Panc1 (cell line): Measurements from ENCODE around the gene OGFRL1. TPM values are rescaled to one million over a fixed set of nuclear protein-coding genes. Genes with fewer than 3 reads are reported as not detected.

Source experiments
- ATAC-seq: fragments of 200-7000 bp; cut with Tn5 transposase; 2 replicates; pipeline ENCODE4 v1.9.1; 2020; ENCODE audit warnings: mild to moderate bottlenecking, moderate library complexity
- BruUV-seq: library from RNA; stranded (reverse); fragments of 400-500 nt; replicated peaks from 2 replicates; lab custom pipeline; 2021; lab: Mats Ljungman, UMichigan
- CTCF ChIA-PET: fragments of 300-600 bp; sonication (Branson Sonifier 250); formaldehyde crosslinking; loops from one replicate; lab custom pipeline; 2022; ENCODE audit warnings: antibody characterized with exemption; lab: Charles Lee
- POLR2A ChIA-PET: fragments of 300-600 bp; sonication (Branson Sonifier 250); formaldehyde crosslinking; loops from one replicate; lab custom pipeline; 2022; ENCODE audit warnings: antibody characterized with exemption; lab: Charles Lee
- DNase-seq: peaks from one replicate; pipeline ENCODE4 v3.0.0-alpha.2; 2010; ENCODE audit warnings: low read depth, low spot score
- H3K27ac ChIP-seq: 2 replicates; pipeline ENCODE4 v1.5.1; 2011; ENCODE audit warnings: mild to moderate bottlenecking, low read length, inconsistent platforms
- H3K27me3 ChIP-seq: fragments of 200-500 bp; sonication (Bioruptor generic); 2 replicates; pipeline ENCODE4 v1.6.0; 2014; ENCODE audit warnings: low read length, inconsistent platforms; ENCODE audit not compliant: control insufficient read depth, insufficient read depth
- H3K36me3 ChIP-seq: fragments of 200-500 bp; sonication (Bioruptor generic); 2 replicates; pipeline ENCODE4 v1.5.1; 2014; ENCODE audit warnings: inconsistent platforms, mild to moderate bottlenecking, low read length, moderate library complexity; ENCODE audit not compliant: control insufficient read depth, insufficient read depth
- H3K4me1 ChIP-seq: 2 replicates; pipeline ENCODE4 v1.5.1; 2011; ENCODE audit warnings: inconsistent platforms, mild to moderate bottlenecking, low read length, moderate library complexity; ENCODE audit not compliant: control insufficient read depth, insufficient read depth
- H3K4me3 ChIP-seq, 2 experiments: 2 replicates each; pipeline ENCODE4 v1.5.1; 2011 to 2012; ENCODE audit warnings: low read depth in 2 of 2, low read length in 2 of 2, mild to moderate bottlenecking in 2 of 2, inconsistent platforms in 1 of 2, moderate library complexity in 1 of 2
- H3K9me3 ChIP-seq: fragments of 200-500 bp; sonication (Bioruptor generic); 2 replicates; pipeline ENCODE4 v1.5.1; 2014; ENCODE audit warnings: low read depth, mild to moderate bottlenecking, inconsistent platforms, low read length, moderate library complexity; ENCODE audit not compliant: control insufficient read depth, insufficient read depth
- POLR2AphosphoS5 ChIP-seq: IDR thresholded peaks from 2 replicates; pipeline ENCODE4 v1.6.1; 2012; ENCODE audit warnings: mild to moderate bottlenecking, low read depth, low read length, moderate library complexity
- SIN3A ChIP-seq: IDR thresholded peaks from 2 replicates; pipeline ENCODE4 v1.6.1; 2012; ENCODE audit warnings: low read depth, mild to moderate bottlenecking, low read length, moderate library complexity, borderline replicate concordance; ENCODE audit not compliant: insufficient read depth
- TCF7L2 ChIP-seq: IDR thresholded peaks from 2 replicates; pipeline ENCODE4 v1.6.1; 2011; ENCODE audit warnings: mild to moderate bottlenecking, low read depth, low read length, inconsistent platforms
- in situ Hi-C: cut with HindIII; loops from 2 replicates; pipeline ENCODE4 v1.10.0; 2016; ENCODE audit warnings: low sequenced_read_pairs, low pct_unique_long_range_greater_than_20kb
- intact Hi-C: fragments of 100-400 bp; cut with micrococcal nuclease; formaldehyde crosslinking; loops from one replicate; pipeline ENCODE4 v1.10.0; 2022; ENCODE audit not compliant: unreplicated experiment
- total RNA-seq: library from RNA; stranded (reverse); gene quantifications from one replicate; pipeline ENCODE4 v1.2.1, GENCODE V29; 2021; ENCODE audit not compliant: unreplicated experiment
- TF ChIP-seq, protein P1 (sequence below), 2 experiments: IDR thresholded peaks; 2 replicates each; pipeline ENCODE4 v1.6.1; 2011 to 2012; ENCODE audit warnings: low read depth in 2 of 2, control low read depth in 1 of 2, low read length in 1 of 2, mild to moderate bottlenecking in 1 of 2, moderate library complexity in 1 of 2; ENCODE audit not compliant: insufficient read depth in 1 of 2
- TF ChIP-seq, protein P2 (sequence below): fragments of 450-650 bp; IDR thresholded peaks from 2 replicates; pipeline ENCODE4 v1.5.1; 2017; ENCODE audit warnings: mild to moderate bottlenecking

Gene OGFRL1
- total RNA-seq, 1 experiment from 2014 or later: 17.2 TPM

DNA sequence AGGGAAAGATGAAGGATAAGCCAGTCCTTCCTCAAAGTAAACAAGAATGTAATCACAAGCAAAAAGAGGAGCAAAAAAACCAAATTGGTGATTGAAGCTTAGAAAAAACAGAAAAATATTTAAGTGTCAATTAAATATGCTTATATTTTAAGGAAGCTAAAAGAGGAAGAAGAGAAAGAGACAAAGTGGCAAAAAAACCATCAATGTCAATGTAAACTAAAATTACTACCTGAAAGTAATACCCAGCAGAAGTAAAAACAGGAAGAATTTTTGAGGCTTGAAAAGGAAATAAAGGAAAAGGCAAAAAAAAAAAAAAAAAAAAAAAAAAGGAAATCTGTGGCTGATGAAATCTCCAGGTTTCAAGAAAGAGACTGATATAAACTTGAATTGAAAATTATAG is 36.2 kb upstream of the OGFRL1 start:
- H3K27ac ChIP-seq: no peak overlapping the region

DNA sequence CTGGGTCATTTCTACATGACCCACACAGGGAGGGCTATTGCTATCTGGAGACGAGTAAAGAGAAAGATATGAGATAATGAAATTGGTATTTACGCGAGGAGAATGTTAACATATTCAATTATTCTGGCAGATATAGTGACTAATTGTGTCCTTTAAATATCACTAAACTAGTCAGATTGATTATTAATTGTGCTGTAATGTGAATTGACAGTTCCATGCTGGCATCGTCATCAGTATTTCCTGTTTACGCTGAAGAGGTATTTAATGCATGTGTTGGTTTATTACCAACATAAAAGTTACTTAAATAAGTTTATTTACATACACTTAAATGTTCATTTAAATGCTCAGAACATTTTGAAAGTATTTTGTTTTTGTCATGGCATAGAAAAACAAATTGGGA is 35.7 kb upstream of the OGFRL1 start:
- BruUV-seq: no TSS peak
- CTCF ChIA-PET: no interaction called here
- POLR2A ChIA-PET: no interaction called here
- Histone ChIP-seq H3K27me3 (no peaks in the 10 kb centered on the region; the same call in 1 of the 2 replicates), H3K4me1 (no peaks in the 10 kb centered on the region), H3K9me3 (no peaks in the 10 kb centered on the region), H3K36me3 (no peaks in the 10 kb centered on the region), H3K4me3 (no peak overlapping the region), H3K27ac (no peak overlapping the region)
- DNase-seq: no peak
- in situ Hi-C loops: no loop called here
- ATAC-seq: no peak
- intact Hi-C loops: no loop called here
- TF ChIP-seq SIN3A: no peak
- TF ChIP-seq TCF7L2: no peak
- TF ChIP-seq, protein P1, sequence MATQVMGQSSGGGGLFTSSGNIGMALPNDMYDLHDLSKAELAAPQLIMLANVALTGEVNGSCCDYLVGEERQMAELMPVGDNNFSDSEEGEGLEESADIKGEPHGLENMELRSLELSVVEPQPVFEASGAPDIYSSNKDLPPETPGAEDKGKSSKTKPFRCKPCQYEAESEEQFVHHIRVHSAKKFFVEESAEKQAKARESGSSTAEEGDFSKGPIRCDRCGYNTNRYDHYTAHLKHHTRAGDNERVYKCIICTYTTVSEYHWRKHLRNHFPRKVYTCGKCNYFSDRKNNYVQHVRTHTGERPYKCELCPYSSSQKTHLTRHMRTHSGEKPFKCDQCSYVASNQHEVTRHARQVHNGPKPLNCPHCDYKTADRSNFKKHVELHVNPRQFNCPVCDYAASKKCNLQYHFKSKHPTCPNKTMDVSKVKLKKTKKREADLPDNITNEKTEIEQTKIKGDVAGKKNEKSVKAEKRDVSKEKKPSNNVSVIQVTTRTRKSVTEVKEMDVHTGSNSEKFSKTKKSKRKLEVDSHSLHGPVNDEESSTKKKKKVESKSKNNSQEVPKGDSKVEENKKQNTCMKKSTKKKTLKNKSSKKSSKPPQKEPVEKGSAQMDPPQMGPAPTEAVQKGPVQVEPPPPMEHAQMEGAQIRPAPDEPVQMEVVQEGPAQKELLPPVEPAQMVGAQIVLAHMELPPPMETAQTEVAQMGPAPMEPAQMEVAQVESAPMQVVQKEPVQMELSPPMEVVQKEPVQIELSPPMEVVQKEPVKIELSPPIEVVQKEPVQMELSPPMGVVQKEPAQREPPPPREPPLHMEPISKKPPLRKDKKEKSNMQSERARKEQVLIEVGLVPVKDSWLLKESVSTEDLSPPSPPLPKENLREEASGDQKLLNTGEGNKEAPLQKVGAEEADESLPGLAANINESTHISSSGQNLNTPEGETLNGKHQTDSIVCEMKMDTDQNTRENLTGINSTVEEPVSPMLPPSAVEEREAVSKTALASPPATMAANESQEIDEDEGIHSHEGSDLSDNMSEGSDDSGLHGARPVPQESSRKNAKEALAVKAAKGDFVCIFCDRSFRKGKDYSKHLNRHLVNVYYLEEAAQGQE (IDR thresholded peaks at IDR 0.05; ENCODE audit: insufficient read depth in 1 of 2, low read depth in 2 of 2, low read length in 1 of 2): no peak
- TF ChIP-seq POLR2AphosphoS5: no peak
- TF ChIP-seq, protein P2, sequence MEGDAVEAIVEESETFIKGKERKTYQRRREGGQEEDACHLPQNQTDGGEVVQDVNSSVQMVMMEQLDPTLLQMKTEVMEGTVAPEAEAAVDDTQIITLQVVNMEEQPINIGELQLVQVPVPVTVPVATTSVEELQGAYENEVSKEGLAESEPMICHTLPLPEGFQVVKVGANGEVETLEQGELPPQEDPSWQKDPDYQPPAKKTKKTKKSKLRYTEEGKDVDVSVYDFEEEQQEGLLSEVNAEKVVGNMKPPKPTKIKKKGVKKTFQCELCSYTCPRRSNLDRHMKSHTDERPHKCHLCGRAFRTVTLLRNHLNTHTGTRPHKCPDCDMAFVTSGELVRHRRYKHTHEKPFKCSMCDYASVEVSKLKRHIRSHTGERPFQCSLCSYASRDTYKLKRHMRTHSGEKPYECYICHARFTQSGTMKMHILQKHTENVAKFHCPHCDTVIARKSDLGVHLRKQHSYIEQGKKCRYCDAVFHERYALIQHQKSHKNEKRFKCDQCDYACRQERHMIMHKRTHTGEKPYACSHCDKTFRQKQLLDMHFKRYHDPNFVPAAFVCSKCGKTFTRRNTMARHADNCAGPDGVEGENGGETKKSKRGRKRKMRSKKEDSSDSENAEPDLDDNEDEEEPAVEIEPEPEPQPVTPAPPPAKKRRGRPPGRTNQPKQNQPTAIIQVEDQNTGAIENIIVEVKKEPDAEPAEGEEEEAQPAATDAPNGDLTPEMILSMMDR: no peak

More for the DNA sequence above, 36.2 kb upstream of the OGFRL1 start:
- Histone ChIP-seq H3K9me3 (no peaks in the 10 kb centered on the region), H3K36me3 (no peaks in the 10 kb centered on the region), H3K4me1 (no peaks in the 10 kb centered on the region), H3K27me3 (no peaks in the 10 kb centered on the region; the same call in 1 of the 2 replicates), H3K4me3 (no peak overlapping the region)
- in situ Hi-C loops (no loop called here), intact Hi-C loops (no loop called here)
- ATAC-seq (no peak), DNase-seq (no peak)
- BruUV-seq: no TSS peak
- ChIA-PET POLR2A (no interaction called here), CTCF (no interaction called here)
- TF ChIP-seq SIN3A: no peak
- TF ChIP-seq, protein P1 (IDR thresholded peaks at IDR 0.05; ENCODE audit: insufficient read depth in 1 of 2, low read depth in 2 of 2, low read length in 1 of 2): no peak
- TF ChIP-seq, protein P2: no peak
- TF ChIP-seq TCF7L2: no peak
- TF ChIP-seq POLR2AphosphoS5: no peak
